Kidney glomerular epithelial cell (primary cell): ENCODE data around the gene ITGA11.

Source experiments
- DNase-seq: peaks from one replicate; lab custom pipeline; 2025; lab: John Stamatoyannopoulos, UW

The ITGA11 gene

DNA sequence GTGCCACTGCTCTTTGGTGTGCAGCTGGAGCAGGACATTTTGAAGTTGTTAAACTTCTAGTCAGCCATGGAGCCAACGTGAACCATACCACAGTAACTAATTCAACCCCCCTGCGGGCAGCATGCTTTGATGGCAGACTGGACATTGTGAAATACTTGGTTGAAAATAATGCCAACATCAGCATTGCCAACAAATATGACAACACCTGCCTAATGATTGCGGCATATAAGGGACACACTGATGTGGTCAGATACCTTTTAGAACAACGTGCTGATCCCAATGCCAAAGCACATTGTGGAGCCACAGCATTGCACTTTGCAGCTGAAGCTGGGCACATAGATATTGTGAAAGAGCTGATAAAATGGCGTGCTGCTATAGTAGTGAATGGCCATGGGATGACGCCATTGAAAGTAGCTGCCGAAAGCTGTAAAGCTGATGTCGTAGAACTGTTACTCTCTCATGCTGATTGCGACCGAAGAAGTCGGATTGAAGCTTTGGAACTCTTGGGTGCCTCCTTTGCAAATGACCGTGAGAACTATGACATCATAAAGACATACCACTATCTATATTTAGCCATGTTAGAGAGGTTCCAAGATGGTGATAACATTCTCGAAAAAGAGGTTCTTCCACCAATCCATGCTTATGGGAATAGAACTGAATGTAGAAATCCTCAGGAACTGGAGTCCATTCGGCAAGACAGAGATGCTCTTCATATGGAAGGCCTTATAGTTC is 142.2 kb downstream of the ITGA11 start:
- no peak for DNase-seq

DNA sequence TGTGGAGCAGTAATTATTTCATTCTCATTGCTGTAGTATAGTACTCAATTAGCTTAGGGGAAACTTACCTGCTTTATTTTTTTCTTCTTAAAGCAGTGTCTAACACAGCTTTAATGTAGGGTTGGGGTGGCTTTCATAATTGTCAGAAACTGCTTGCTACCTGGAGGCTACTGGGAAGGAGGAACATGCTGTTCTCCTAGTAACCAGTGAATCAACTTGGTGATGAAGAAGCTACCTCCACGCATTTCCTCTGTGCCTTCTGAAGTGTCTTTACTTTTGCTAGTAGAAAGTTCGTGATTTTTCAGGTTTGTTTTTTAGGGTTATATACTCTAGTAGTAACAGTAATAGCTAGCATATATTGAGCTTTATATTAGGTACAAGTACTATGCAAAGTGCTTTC is 142.9 kb downstream of the ITGA11 start:
- no peak for DNase-seq

DNA sequence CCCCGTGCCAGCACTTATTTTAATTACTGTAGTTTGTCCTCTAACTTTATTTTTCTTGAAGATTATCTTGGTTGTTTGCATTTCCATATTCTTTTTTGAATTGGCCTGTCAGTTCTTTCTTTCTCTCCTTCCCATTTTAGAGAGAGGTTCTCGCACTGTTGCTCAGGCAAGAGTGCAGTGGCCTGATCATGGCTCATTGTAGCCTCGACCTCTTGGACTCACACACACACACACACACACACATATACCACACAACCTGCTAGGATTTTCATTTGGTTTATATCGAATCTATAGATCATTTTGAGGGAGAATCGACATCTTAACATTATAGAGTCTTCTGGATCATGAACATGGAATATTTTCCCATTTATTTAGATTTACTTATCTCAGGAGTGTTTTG is 145.7 kb downstream of the ITGA11 start:
- DNase-seq, result no peak

DNA sequence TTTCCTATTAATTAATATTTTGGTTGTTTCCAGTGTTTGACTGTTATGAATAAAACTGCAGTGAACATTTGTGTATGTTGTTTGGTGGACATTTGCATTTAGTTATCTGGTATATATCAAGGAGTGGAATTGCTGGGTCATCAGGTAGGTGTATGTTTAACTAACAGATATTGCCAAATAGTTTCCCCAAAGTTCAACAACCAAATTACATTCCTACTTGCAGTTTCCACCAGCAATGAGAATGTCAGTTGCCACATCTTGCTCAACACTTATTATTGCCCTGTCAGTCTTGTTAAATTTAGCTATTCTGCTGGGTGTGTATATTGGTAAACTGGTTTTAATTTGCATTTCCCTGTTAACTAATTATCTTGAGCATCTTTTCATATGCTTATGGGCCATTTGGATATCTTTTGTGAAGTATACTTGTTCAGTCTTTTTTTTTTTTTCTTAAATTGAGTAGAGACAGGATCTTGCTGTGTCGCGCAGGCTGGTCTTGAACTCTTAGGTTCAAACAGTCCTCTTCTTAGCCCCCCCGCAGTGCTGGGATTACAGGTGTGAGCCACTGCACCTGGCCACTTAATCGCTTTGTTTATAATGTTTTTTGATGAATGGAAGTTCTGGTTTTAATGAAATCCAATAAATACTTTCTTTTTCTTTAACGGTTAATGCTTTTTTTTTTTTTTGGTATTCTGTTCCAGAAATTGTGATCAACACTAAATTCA is 146.5 kb downstream of the ITGA11 start:
- DNase-seq, result no peak

DNA sequence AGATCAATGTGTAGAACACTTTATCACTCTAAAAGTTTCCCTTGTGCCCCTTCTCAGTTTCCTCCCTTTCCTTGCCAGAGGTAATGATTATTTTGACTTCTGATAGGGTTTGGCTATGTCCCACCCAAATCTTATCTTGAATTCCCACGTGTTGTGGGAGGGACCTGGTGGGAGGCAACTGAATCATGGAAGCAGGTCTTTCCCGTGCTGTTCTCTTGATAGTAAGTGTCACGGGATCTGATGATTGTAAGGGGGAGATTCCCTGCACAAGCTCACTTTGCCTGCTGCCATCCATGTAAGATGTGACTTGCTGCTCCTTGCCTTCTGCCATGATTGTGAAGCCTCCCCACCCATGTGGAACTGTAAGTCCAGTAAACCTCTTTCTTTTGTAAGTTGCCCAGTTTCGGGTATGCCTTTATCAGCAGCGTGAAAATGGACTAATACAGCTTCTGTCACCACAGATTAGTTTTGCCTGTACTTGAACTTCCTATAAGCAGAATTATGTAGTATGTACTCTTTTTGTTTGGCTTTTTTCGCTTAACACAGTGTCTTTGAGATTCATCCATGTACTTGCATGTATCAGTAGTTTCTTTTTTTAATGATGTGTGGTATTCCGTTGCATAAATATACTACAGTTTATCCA is 147.2 kb downstream of the ITGA11 start:
- no peak for DNase-seq

DNA sequence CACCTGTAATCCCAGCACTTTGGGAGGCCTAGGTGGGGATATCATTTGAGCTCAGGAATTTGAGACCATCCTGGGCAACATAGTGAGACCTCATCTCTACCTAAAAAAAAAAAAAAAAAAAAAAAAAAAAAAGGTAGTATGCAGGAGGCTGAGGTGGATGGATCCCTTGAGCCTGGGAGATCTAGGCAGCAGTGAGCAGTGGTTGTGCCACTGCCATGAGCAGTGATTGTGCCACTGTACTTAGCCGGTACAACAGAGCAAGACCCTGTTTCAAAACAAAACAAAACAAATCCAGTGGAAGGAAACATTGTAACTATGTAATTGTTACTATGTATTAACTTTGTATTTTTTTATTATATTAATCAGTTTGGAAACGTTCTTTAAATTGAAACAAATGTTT is 148.6 kb downstream of the ITGA11 start:
- DNase-seq, result no peak

DNA sequence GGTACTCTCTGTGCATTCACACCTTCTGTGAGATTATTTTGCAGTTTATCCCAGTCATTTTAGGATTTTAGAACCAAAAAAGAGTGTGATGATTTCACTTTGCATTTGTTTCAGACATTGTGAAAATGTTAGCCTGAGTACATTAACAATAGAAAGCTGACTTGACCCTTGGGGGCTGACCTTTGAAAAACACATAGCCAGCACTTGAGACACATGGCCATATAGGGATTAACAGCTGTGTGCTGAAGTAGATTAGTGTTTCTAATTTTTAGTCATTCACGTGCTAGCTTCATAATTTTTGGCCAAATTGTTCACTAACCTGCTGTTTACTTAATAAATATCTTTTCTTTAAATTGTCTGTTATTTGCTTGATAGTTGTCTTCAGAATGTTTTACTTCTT is 151.0 kb downstream of the ITGA11 start:
- no peak for DNase-seq

DNA sequence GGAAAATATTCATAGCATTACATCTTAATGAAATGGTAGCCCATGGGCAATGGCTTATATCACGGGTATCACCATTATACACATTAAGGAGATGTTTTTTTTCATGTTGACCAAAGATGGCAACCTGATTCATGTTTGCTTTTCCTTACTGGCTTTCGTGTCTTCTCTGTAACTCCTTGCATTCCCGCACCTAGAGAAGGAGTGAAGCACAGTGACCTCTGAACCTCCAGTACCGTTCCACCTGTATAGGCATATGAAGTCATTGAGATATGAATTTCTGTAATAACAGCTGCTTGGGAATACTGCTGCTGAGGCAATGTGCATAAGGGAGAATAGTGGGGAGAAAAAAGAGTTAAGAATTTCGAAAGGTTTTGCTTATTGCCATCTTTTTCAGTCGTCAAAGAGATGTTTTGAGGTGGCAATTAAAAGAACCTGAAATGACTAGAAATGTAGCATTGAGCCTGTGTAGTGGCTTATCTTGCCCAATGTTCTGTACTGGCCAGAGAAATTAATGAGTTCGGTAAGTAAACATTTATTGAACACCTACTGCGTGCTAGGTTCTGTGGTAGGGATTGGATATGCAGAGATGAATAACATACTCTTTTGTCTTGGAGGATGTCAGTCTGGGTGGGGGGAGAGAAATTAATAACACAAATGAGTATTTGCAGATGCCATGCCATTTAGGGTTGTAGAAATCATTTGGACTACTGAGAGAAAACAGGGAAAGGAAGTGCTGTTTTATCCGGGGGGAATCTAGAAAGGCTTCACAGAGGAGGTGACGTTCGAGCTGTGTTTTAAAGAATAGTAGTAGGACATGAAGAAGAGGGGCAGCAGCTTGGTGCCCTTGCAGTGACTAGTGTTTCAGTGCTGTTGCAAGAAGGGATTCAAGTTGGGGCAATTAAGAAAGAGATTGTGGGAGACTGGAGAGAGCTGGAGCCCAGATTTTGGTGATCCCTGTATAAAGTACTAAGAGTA is 151.9 kb downstream of the ITGA11 start:
- DNase-seq, result no peak

DNA sequence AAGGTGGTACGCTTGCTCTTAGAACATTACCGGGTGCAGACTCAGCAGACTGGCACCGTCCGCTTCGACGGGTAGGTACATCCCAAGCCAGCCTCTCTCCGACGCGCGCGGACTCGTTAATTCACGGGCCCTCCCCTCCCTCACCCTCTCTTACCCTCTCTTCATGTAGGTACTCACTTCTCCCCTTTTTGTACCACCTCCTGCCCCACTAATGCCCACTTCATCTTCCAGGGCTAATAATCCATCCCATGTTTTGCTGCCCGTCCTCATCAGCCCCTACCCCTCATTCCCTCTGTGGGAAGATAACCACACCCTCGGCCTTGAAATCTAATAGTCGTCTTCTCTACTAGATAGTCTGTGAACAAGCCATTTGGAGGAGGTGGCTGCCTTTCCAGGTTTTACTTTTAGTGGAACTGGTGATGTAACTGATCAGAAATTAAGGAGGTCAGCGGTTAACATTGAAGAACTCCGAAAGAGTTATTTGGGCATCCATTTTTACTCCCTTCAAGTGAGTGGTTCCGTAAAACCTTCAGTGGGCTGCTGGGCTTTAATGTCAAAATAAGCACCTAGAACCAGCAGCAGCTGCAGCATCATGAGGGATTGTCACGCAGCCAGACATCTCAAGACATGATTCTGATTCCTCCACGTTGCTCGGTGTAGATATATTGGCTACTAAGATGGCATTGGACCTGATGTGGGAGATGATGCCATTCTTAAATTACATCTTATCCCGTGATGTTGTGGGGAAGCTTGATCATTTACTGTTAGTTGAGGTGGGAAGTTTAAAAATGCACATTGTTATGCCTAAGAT is 153.2 kb downstream of the ITGA11 start:
- no peak for DNase-seq

DNA sequence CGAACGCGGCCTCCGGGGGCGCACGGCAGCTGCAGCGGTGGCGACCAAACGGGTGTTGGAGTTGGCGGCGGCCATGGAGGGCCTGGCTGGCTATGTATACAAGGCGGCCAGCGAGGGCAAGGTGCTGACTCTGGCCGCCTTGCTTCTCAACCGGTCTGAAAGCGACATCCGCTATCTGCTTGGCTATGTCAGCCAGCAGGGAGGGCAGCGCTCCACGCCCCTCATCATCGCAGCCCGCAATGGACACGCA is 153.7 kb downstream of the ITGA11 start:
- DNase-seq, result no peak

DNA sequence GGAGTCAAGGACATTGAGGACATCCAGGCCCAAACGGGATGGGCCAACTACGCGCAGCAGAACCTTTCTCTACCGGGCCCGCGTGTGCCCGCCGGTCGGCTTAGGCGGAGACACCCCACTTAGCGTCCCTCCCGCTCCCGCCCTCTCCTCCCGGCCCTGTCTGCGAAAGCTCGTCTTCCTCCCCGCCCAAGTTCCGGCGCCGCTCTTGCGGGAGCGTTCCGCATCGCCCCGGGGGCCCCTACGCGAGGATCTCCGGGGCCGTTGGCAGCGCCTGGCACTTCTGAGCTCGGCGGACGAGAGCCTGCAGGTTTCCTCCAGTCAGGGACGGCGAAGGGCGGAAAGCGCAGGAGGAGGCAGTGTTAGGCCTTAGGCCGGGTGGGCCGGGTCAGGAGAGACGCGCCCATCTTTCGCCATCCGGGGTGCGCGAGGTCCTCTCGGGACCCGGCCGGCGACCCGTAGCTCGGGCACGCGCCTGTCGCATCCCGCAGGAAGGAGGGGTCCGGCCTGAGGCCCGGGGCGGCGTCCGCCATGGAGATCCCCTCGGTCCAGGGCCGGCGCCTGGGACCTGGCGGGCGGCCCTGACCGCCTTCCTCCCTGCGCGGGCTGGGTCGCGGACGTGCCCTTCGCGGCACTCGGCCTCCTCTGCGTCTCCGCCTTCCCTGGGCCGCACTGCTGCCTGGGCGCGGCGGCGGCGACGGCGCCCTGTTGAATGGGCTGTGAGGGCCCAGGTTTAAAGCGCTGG is 154.2 kb downstream of the ITGA11 start, which contains the start of gene FEM1B:
TSS of gene FEM1B (plus strand) at position 143 of the 742 bp plus-strand sequence. CDS start 673 bp downstream, outside the sequence.
- DNase-seq, result peak; percentile 86

DNA sequence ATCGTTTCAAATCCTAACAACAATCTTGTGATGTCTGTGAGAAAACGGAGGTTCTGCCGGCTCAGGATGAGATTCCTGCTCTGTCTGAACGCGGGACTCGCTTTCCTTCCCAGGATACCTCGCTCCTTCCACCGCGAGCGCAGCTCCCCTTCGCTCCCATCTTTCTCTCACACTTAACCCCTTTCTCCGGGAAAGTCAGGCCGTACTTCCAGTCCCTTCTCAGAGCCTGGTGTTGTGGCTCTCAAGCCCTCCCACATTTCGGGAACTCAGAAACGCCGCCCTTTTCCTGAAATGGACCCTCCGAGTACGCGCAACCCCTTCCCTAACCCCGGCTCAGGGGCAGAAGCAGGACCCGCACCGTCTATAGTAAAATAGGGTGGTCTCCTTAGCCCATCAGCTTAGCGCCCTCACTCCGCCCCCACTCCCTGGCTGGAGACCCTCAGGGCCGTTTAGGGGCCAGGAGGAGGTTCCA is 154.8 kb downstream of the ITGA11 start:
- DNase-seq, result no peak

DNA sequence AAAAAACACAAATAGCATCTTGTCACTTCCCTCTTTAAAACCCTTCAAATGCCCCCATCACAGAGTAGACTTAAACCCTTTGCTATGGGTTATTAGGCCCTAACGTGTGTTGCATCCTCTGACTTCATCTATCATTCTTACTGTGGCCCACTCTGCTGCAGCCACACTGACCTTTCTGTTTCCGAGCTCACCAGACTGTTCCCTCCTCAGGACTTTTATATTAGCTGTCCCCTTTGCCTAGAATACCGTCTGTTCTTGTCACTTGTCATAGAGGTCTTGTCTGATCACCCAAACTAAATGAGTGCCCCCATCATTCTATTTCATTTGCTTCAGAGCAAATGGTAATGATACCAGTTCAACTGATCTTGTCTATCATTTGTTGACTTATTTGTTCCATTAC is 155.3 kb downstream of the ITGA11 start:
- DNase-seq, result no peak

DNA sequence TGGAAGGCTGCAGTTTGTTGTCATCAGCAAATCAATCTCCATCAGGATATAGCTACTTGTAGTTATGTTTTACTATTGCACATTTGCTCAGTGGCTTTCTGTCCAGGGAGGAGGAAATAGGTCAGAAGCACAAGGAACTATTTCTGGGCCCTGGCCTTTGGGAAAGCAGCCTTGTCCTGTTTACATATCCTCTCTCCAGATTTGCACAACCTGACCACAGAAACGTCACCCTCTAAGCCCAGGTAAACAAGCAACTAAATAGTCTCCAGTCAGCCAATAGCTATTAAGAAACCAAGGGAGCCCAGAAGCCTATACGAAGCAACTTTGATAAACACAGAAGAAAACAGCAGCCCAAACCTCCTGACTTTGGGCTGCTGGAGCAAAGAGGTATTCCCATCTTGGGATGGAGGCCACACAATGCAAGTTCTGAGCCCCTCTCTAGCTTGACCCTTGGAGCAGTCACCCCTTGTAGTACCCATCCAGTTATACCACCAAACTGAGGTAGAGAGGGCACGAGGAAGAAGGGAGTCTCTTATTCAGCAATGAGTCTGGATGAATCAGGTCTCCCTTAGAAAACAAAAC is 156.7 kb downstream of the ITGA11 start:
- DNase-seq, result no peak

DNA sequence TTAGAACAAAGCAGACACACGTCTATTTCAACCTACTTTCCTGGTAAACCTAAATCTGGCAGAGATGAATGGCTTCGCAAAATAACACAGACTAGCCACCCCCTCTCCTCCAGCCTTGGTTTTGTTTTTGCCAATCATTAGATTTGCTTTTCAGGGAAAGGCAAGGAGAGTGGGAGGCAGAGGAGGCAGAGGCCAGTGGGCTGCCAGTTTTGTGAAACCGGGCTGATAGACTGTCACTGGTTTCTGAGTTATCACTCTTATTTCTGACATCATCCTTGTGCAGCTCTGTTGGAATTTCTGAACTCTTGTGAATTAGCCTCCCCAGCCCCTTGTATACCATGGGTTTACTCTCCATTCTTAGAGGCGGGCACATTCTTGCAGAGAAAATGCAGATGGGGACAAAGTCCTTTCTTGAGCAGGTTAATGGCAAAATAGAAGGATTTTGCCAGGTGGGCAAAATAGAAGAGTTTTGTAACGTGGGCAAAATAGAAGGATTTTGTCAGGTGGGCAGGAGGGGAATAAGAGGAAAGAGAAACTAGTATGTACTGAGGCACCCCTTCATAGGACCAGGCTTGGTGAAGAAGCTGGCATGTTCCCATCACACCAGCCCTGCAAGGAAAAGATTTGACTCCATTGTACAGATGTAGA is 157.6 kb downstream of the ITGA11 start:
- no peak for DNase-seq

DNA sequence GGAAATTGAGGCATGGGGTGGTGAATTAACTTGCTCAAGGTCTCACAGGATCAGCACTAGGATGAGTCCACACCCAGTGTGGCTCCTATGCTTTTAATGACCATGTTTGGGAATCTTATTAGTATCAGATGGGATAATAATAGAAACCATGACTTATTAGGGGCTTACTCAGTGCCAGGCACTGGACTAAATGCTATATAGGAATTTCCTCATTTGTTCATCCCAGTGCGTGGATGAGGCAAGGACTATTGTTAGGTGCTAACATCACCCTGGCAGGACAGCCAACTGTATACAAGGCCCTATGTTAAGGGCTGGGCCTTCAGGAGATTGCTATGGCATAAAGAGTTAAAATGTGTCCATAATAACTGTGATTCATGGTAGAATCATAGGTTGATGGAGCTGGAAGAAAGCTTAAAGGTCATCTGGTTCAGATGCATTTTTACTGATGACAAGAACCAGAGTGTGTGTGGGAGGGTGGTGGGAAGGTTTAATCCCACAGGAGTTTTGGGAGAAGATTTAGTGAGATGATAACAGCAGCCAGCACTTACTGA is 159.2 kb downstream of the ITGA11 start:
- DNase-seq, result peak; percentile 95

DNA sequence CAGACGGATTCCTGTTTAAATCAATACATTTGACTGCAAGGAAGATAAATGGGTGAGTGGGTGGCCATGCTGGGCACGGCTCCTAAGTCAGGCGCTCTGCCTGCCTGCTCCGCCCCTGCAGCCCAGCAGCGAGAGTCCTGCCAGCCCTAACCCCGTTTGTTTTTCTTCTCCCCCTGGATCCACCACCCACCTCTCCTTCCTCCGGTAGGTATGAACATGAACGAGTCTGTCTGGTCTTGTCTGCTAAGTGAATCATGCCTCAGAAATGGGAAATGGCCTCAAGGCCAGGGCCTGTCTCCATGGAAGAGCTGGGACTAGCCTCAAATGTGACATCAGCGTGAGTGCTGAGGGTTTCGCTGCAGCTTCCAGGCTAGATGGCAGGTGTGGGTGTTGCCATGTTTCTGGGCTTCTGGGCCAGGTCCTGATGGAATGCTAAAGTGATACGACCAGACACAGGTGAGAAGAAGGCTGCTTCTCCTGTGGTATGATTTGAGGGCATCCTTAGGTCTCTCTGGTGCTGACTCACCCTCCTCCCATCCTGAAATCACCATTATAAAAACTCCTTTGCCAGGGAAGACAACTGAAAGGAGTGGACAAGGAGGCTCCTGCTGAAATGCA is 160.0 kb downstream of the ITGA11 start:
- DNase-seq, result peak; percentile 95

DNA sequence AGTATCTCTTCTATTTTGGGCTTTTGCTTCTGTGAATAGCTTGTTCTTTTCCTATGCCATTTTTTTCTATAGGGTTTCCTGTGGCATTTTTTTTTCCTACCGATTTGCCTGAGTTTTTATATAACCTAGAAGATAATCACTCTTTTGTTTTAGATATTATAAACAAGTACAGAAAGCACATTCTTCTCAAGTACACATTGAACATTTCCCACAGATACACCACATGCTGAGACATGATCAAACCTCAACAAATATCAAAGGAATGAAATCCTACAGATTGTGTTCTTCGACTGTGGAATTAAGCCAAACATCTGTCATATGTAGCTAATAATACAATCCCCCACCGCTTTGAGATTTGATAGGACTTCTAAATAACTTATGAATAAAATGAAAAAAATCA is 163.6 kb downstream of the ITGA11 start:
- DNase-seq, result no peak

DNA sequence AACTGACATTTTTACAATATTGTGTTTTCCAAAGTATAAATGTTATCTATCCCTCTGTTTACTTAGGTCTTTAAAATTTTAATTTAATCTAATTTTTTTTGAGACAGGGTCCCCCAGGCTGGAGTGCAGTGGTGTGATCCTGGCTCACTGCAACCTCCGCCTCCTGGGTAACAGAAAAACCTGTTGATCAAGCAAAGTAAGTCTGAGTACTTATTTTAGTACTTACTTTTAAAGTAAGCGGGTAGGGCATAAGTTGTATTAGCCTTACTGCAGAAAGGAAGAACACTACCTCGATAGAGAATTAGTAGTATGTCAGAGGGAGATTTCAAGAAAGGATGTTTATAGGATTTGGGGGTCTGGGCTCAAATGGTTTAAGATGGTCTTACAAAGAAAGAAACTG is 166.3 kb downstream of the ITGA11 start:
- DNase-seq, result no peak
